GM21360 (cell line): ENCODE data around the gene CHD5.
"Not testable (repeated sequence)": the region's sequence is repeated elsewhere in the genome, so short reads cannot be mapped to it uniquely, and the experiment has no call there.

ENCODE experiments used
- ATAC-seq: cut with Tn5 transposase; IDR thresholded peaks from one replicate; pipeline ENCODE4 v1.9.1; 2021; ENCODE audit warnings: mild to moderate bottlenecking, moderate library complexity; ENCODE audit not compliant: unreplicated experiment

CHD5 gene

GRCh38 chr1:6070450-6070974, 109.6 kb downstream of the CHD5 start:
- ATAC-seq, result no peak

- ATAC-seq, result no peak
Observed at GRCh38 chr1:6069573-6069972, 110.5 kb downstream of the CHD5 start.

GRCh38 chr1:6068932-6069331, 111.2 kb downstream of the CHD5 start:
- ATAC-seq, result no peak

GRCh38 chr1:6068073-6068472, 112.0 kb downstream of the CHD5 start:
- ATAC-seq, result no peak

GRCh38 chr1:6066680-6067079, 113.4 kb downstream of the CHD5 start:
- no peak for ATAC-seq

GRCh38 chr1:6065093-6065858, 114.8 kb downstream of the CHD5 start:
- no peak for ATAC-seq

GRCh38 chr1:6063532-6064053, 116.5 kb downstream of the CHD5 start:
- ATAC-seq, result not testable (repeated sequence)

- no peak for ATAC-seq
Observed at GRCh38 chr1:6062670-6063069, 117.5 kb downstream of the CHD5 start.

GRCh38 chr1:6059866-6060265, 120.3 kb downstream of the CHD5 start:
- ATAC-seq, result no peak

- no peak for ATAC-seq
Observed at GRCh38 chr1:6057170-6057845, 122.8 kb downstream of the CHD5 start.

GRCh38 chr1:6056572-6056948, 123.6 kb downstream of the CHD5 start:
- no peak for ATAC-seq

- no peak for ATAC-seq
Observed at GRCh38 chr1:6054596-6054995, 125.5 kb downstream of the CHD5 start.

- no peak for ATAC-seq
Observed at GRCh38 chr1:6053206-6053546, 126.9 kb downstream of the CHD5 start.

GRCh38 chr1:6052543-6053205, 127.4 kb downstream of the CHD5 start:
- no peak for ATAC-seq
